ENCODE measurements around the gene FHAD1. TPM values are rescaled to one million over a fixed set of nuclear protein-coding genes. Genes with fewer than 3 reads are reported as not detected.

The FHAD1 gene
- total RNA-seq, 1 experiment from 2014 or later = 1.9 TPM

- Histone ChIP-seq H4K91ac (ENCODE audit: insufficient read length, low read depth, low read length) (no peak overlapping the region), H4K5ac (ENCODE audit: insufficient read length, low read depth, low read length) (no peak overlapping the region), H3K23ac (ENCODE audit: insufficient read length, low read depth, low read length) (no peak overlapping the region), H3K9me3 (ENCODE audit: control insufficient read depth, low read depth, low read length) (no peaks in the 10 kb centered on the region), H3K23me2 (ENCODE audit: insufficient read length, low read depth, low read length, poor library complexity, severe bottlenecking) (no peaks in the 10 kb centered on the region), H3K9ac (ENCODE audit: extremely low read depth, insufficient read length, low read length) (no peak overlapping the region), H3K27me3 (ENCODE audit: insufficient read depth, low read length) (no peaks in the 10 kb centered on the region), H3K27ac (ENCODE audit: insufficient read length, low read depth, low read length) (no peak overlapping the region), H2BK15ac (ENCODE audit: low read depth, low read length) (no peak overlapping the region), H3K4me1 (ENCODE audit: insufficient read depth, low read length) (no peaks in the 10 kb centered on the region), H3K18ac (ENCODE audit: insufficient read length, low read depth, low read length) (no peak overlapping the region), H3K79me2 (ENCODE audit: insufficient read depth, low read length) (no peaks in the 10 kb centered on the region), H3K79me1 (ENCODE audit: insufficient read depth, low read depth, low read length, poor library complexity, severe bottlenecking) (no peaks in the 10 kb centered on the region), H2BK12ac (ENCODE audit: insufficient read length, low read depth, low read length) (no peak overlapping the region), H3K14ac (ENCODE audit: insufficient read depth, low read length) (no peak overlapping the region), H3K4me2 (ENCODE audit: insufficient read depth, insufficient read length, low read length) (no peak overlapping the region), H2BK20ac (ENCODE audit: low read depth, low read length, poor library complexity, severe bottlenecking) (no peak overlapping the region), H2BK120ac (ENCODE audit: low read depth, low read length, poor library complexity, severe bottlenecking) (no peak overlapping the region), H3K4ac (ENCODE audit: low read depth, low read length) (no peak overlapping the region), H2AK5ac (ENCODE audit: insufficient read length, low read length) (no peak overlapping the region), H4K8ac (replicated peaks; ENCODE audit: insufficient read length, low read depth, low read length) (no peak overlapping the region), H3K56ac (ENCODE audit: insufficient read length, low read depth, low read length) (no peak overlapping the region), H3T11ph (ENCODE audit: low read length) (no peak overlapping the region), H4K20me1 (ENCODE audit: control insufficient read depth, insufficient read depth, insufficient read length) (no peaks in the 10 kb centered on the region), H2BK5ac (ENCODE audit: insufficient read length, low read length) (no peak overlapping the region), H2AFZ (ENCODE audit: low read length) (no peak overlapping the region)
- no CpG with 5 or more reads among the region's 7 CpGs for WGBS (ENCODE audit: extremely low coverage, insufficient read length, low lambda C conversion rate)
- no peak for DNase-seq
- H3K4me3 Mint-ChIP-seq = no peak overlapping the region
- peaks cover 0 to 6% of the 10 kb centered on the region in 2 experiments; a peak in 1 of 5 replicates for H3K9me3 Mint-ChIP-seq
- H3K27ac Mint-ChIP-seq = no peak overlapping the region
- no peak for TF ChIP-seq CTCF (conservative IDR thresholded peaks at IDR 0.05)
- peaks cover 5 to 6% of the 10 kb centered on the region in 2 experiments; a peak in 3 of 4 replicates for H3K4me1 Mint-ChIP-seq
- no peaks in the 10 kb centered on the region for H3K36me3 Mint-ChIP-seq (ENCODE audit: insufficient read depth in 1 of 3, low read depth in 3 of 3)
- peaks cover 28% of the 10 kb centered on the region for H3K27me3 Mint-ChIP-seq (ENCODE audit: low read depth)
Observed at GRCh38 chr1:15271196-15271595, 24.2 kb downstream of the FHAD1 start.
